Measurements from ENCODE around the gene UBE2N. TPM values are rescaled to one million over a fixed set of nuclear protein-coding genes. Genes with fewer than 3 reads are reported as not detected.

The UBE2N gene
- total and polyA plus RNA-seq, 2 donors = 64.5 to 132 TPM

DNA sequence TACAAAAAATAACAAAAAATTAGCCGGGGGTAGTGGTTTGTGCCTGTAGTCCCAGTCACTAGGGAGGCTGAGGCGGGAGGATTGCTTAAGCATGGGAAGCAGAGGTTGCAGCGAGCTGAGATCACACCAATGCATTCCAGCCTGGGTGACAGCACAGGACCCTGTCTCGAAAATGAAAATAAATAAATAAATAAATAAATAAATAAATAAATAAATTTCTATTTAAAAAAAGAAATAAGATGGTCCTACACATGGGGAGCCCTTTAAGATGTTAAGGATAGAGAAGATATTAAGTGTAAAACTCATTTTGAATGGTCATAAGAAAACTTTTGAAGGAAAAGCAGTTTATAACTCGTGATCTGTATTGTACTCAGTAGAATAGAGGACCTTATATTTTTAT is 17.4 kb upstream of the UBE2N start:
- no peak overlapping the region for H3K4me3 ChIP-seq (ENCODE audit: low read depth, low read length)
- no peaks in the 10 kb centered on the region for H3K36me3 ChIP-seq (ENCODE audit: insufficient read depth)
- no peaks in the 10 kb centered on the region for H3K4me1 ChIP-seq (ENCODE audit: insufficient read depth)
- no peak for DNase-seq (ENCODE audit: extremely low spot score)
- H3K27ac ChIP-seq (ENCODE audit: low read depth) = no peak overlapping the region
- WGBS = 91% methylated on average over 5 of the region's 5 CpGs

DNA sequence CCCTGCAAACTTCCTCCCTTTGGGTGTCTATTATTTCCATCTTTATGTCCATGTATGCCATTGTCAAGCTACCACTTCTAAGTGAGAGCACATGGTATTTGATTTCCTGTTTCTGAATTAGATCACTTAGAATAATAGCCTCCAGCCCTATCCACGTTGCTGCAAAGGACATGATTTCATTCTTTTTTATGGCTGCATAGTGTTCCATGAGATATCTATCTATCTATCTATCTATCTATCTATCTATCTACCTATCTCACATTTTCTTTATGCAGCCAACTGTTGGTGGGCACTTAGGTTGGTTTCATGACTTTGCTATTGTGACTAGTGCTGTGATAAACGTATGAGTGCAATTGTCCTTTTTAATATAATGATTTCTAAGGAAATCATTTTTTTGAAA is 14.3 kb upstream of the UBE2N start:
- H3K36me3 ChIP-seq (ENCODE audit: insufficient read depth) = no peaks in the 10 kb centered on the region
- H3K27ac ChIP-seq (ENCODE audit: low read depth) = no peak overlapping the region
- no peak for DNase-seq (ENCODE audit: extremely low spot score)
- 79% methylated on average over 2 of the region's 2 CpGs for WGBS
- H3K4me3 ChIP-seq (ENCODE audit: low read depth, low read length) = no peak overlapping the region
- H3K4me1 ChIP-seq (ENCODE audit: insufficient read depth) = no peaks in the 10 kb centered on the region

DNA sequence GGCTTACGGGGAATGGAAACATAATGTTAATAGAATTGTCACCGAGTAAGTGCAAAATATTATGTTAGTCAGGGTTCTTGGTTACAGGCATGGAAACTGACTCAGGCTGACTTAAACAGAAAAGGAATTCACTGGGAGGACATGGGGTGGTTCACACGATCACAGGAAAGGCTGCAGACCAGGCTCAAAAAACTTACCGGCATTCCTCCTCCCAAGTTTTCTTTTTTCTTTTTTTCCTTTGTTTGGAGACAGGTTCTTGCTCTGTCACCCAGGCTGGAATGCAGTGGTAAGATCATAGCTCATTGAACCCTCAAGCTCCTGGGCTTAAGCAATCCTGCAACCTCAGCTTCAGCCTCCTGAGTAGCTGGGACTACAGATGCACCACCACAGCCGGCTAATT is 11.9 kb upstream of the UBE2N start:
- no peak for DNase-seq (ENCODE audit: extremely low spot score)
- no peak overlapping the region for H3K4me3 ChIP-seq (ENCODE audit: low read depth, low read length)
- H3K36me3 ChIP-seq (ENCODE audit: insufficient read depth) = no peaks in the 10 kb centered on the region
- no peak overlapping the region for H3K27ac ChIP-seq (ENCODE audit: low read depth)
- no peaks in the 10 kb centered on the region for H3K4me1 ChIP-seq (ENCODE audit: insufficient read depth)
- 84% methylated on average over 5 of the region's 5 CpGs for WGBS

DNA sequence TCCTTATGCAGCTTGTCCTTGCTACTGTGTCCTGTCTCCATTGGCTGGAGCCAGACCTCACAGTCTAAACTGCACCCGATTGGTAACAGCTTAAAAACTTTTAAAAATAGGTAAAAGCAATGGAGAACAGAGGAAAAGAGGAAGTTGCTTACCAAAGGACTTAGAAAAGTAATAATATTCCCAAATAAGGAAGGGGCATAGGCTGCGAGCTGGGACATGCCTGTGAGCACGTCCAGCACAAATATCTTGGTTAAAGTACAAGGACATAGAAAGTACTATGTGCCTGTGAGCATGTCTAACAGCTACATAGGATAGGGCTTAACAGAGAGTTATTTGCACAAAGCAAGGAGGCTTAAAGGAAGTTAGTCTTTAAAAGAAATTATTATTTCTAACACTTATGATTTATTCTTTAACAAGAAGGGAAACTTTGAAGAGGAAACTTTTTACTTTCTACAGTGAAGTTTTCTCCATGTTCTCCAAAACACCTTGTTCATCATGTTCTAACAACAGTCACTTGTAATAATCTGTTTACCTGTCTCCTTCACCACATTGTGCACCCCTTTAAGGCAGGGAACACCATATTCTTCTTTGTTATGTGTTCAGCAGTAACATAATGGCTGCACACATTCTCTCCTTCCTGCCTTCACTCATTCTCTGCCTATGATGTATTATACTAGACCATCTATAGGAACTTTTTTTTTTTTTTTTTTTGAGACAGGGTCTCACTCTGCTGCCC is 9.8 kb upstream of the UBE2N start:
- WGBS = 61% methylated on average over 3 of the region's 3 CpGs
- no peak overlapping the region for H3K4me3 ChIP-seq (ENCODE audit: low read depth, low read length)
- no peak overlapping the region for H3K27ac ChIP-seq (ENCODE audit: low read depth)
- H3K4me1 ChIP-seq (ENCODE audit: insufficient read depth) = no peaks in the 10 kb centered on the region
- H3K36me3 ChIP-seq (ENCODE audit: insufficient read depth) = no peaks in the 10 kb centered on the region
- no peak for DNase-seq (ENCODE audit: extremely low spot score)

DNA sequence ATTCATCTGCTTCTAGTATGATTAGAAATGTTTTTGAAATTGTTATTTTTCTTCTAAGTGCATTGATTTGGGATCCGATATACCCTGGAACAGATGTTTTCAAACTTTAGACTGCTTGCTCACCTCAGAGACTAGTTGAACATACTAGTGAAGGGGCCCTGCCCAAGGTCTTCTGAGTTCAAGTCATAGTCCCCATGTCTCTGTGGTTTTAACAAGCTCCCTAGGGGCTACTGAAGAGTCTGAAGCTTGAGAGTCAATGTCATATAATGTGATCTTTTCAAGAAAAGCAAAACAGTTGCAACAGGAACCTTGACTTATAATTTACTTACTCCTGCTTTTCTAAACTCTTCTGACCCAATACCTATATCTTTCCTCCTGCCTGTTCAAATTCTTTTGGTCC is 7.5 kb upstream of the UBE2N start:
- H3K36me3 ChIP-seq (ENCODE audit: insufficient read depth) = no peaks in the 10 kb centered on the region
- no peak overlapping the region for H3K27ac ChIP-seq (ENCODE audit: low read depth)
- H3K4me3 ChIP-seq (ENCODE audit: low read depth, low read length) = no peak overlapping the region
- DNase-seq (ENCODE audit: extremely low spot score) = no peak
- no peaks in the 10 kb centered on the region for H3K4me1 ChIP-seq (ENCODE audit: insufficient read depth)
- 90% methylated on average over 1 of the region's 1 CpG for WGBS

DNA sequence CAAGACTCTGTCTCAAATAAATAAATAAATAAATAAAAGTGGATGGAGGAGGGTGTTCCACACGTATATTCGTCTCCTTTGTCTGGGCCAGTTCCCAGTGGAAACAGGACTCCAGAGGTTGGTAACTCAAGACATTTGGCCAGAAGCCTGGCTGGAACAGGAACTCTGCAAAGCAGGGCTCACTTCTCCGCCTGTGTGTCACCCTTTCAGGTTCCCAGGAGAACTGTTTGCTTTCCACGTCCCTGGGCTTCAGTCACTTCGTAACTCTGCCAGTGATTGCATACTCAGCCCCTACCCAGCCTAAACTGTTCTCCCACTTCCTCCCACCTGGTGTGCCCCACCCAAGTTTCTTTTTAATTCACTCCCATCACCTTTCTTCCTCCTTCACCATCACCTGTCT is 7.0 kb upstream of the UBE2N start:
- no peak overlapping the region for H3K4me3 ChIP-seq (ENCODE audit: low read depth, low read length)
- WGBS = 67% methylated on average over 5 of the region's 5 CpGs
- no peak for DNase-seq (ENCODE audit: extremely low spot score)
- no peak overlapping the region for H3K27ac ChIP-seq (ENCODE audit: low read depth)
- no peaks in the 10 kb centered on the region for H3K36me3 ChIP-seq (ENCODE audit: insufficient read depth)
- H3K4me1 ChIP-seq (ENCODE audit: insufficient read depth) = no peaks in the 10 kb centered on the region

DNA sequence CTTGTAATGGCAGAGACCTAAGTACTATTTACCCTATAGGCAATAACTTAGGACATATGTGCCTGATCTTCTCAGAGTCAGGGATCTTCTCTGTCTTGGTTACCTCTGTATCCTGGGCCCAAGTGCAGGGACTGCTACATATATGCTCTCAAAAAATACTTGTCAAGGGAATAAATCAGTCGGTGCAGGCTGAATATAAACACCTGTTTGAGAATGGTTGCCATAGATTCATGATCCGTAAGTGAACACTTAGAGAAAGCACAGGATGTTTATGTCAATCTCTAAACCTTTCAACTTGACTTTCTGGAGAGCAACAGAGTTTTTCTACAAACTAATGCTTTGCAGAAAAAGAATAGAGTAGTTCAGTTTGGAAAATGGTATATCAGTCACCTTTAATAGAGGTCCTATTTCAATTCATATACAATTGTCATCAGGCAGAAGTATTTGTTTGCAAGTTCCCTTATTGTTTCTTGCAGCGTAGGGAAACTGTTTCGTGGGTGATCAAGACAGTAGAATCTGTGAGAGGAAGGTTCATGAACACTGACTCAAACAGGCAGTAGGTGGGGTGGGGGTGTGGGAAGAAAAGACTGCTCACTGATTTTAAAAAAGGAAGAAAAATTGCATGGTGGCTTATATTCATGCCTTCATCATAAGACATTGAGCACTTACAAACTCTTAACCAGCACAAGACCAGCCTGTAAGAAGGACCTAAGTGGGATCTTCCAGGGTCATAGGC is 6.0 kb upstream of the UBE2N start:
- no peak overlapping the region for H3K4me3 ChIP-seq (ENCODE audit: low read depth, low read length)
- no peaks in the 10 kb centered on the region for H3K36me3 ChIP-seq (ENCODE audit: insufficient read depth)
- H3K4me1 ChIP-seq (ENCODE audit: insufficient read depth) = no peaks in the 10 kb centered on the region
- WGBS = 46% methylated on average over 4 of the region's 4 CpGs
- no peak for DNase-seq (ENCODE audit: extremely low spot score)
- H3K27ac ChIP-seq (ENCODE audit: low read depth) = no peak overlapping the region

DNA sequence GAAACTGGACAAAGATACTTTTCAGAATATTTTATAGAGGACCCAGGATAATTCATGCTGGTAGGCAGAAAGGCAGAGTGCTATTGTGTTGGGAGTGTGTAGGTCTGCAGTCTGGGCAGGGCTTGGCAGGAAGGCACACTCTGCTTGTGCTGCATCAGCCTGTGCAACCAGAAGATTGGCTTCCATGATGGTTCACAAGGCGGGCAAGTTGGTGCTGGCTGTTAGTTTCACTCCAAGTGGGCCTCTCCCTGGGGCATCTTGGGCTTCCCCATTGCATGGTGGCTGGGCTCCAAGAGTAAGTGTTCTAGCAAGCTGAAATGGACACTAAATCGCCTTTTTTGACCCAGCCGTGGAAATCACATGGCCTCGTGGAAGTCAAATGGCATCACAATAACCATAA is 1.8 kb upstream of the UBE2N start:
- WGBS = 96% methylated on average over 4 of the region's 4 CpGs
- H3K4me1 ChIP-seq (ENCODE audit: insufficient read depth) = no peaks in the 10 kb centered on the region
- no peak for DNase-seq (ENCODE audit: extremely low spot score)
- H3K27ac ChIP-seq (ENCODE audit: low read depth) = no peak overlapping the region
- H3K4me3 ChIP-seq (ENCODE audit: low read depth, low read length) = no peak overlapping the region
- no peaks in the 10 kb centered on the region for H3K36me3 ChIP-seq (ENCODE audit: insufficient read depth)

DNA sequence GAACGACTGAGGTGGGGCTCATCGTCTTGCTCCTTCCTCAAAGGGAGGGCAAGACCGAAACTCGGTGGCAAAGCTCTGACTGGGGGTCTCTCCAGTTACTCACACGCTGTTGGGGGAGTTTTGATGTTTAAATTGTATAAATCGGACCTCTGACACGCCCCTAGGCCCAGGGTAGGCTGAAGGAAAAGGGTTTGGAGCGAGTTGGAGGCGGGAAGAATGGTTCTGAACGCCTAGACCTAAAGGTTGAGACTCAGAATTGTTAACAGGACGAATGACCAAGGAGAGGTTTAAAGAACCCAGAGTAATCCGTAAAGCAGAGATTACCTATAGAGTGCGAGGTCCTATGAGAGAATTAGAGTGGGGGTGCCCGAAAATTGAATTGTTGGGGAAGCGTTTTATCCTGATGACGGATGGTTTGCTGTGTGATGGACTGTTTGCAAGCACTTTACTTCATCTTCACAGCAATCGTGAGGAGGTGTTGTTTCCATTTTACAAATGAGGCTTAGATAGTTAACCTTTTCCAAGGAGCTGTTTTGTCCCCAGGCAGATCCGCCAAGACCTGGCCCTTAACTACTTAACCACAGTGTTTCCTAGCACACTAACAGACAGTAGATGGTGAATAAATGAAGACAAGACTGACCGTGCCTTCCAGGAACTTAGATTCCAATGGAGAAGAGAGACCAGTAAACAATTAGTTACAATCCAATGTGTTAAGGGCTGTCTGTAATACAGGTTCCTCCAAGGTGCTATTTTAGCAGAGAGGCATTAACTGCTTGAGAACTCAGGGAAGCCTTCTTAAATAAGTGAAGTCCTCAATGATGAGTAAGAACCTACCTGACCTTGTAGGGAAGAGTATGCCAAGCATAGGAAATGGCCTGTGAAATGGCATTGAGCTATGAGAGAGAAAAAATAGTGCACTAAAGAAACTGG is 929 bp upstream of the UBE2N start:
- WGBS = 5% methylated on average over 19 of the region's 19 CpGs
- DNase-seq (ENCODE audit: extremely low spot score) = no peak

DNA sequence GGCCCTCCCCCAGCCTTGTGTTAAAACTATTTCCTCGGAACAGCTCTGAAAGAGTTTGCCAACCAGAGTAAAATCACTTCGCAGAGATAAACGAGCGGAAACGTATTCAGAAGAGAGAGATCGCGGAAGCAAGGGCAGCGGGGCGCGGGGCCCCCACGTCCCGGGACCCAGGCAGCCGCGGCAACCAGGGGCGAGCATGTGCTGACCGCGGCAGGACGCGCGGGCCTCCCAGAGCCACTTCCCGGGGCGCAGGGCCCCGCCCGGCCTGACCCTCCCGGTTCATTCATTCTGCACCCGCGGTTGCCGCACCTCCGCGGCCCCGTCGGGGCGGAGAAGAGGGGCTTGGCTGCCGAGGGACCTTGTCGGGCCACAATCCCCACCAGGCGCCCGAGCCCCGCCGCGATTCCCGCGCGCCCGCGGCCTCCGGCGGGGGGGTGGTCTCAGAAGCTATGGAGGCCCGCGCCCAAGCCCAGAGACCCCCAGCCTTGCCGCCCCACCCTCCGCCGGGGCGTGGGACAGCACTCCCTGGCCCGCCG is 598 bp downstream of the UBE2N start:
- DNase-seq (ENCODE audit: extremely low spot score) = no peak
- H3K36me3 ChIP-seq (ENCODE audit: insufficient read depth) = no peaks in the 10 kb centered on the region
- H3K27ac ChIP-seq (ENCODE audit: low read depth) = peak overlapping the region; percentile 97
- H3K4me3 ChIP-seq (ENCODE audit: low read depth, low read length) = peak overlapping the region; percentile 100
- H3K4me1 ChIP-seq (ENCODE audit: insufficient read depth) = no peaks in the 10 kb centered on the region
- WGBS = under 1% methylated on average over 55 of the region's 55 CpGs

More for the DNA sequence above, 929 bp upstream of the UBE2N start:
- Histone ChIP-seq H3K4me3 (ENCODE audit: low read depth, low read length) (peak overlapping the region; percentile 100), H3K27ac (ENCODE audit: low read depth) (peak overlapping the region; percentile 63), H3K36me3 (ENCODE audit: insufficient read depth) (no peaks in the 10 kb centered on the region), H3K4me1 (ENCODE audit: insufficient read depth) (no peaks in the 10 kb centered on the region)

DNA sequence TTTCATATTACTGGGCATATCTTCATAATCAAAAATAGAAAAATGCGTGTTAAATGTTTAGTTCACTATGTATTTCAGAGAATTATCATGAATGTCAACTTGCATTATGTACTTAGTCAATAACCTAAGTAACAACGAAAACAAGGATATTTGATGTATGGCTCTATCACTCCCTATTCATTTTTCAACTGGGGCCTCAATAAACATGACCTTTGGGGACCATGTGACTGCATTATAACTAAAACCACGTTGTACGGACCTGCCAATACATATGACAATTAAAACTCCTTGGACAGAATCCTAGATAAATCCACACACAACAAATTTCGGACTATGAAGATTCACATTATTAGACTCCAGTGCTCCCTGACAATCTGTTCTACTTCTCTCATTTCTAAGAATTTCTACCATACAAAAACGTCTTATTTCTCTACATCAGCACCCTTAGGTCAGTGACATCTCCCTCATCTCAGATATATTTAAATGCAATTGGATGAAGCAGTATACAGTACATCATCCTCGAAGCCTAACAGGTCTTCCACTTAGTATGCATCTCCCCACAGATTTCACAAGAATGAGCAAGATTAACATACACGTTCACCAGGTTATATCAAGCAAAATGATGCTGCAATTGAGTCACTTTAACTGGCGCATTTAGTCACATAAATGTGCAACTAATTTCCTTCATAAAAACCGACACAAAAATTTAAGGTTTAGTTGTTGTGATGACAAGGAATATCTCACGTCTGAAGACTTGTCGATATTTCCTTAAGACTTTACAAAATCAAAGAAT is 1.5 kb downstream of the UBE2N start:
- WGBS = 24% methylated on average over 12 of the region's 12 CpGs
- no peak for DNase-seq (ENCODE audit: extremely low spot score)
- H3K4me1 ChIP-seq (ENCODE audit: insufficient read depth) = no peaks in the 10 kb centered on the region
- no peaks in the 10 kb centered on the region for H3K36me3 ChIP-seq (ENCODE audit: insufficient read depth)
- no peak overlapping the region for H3K27ac ChIP-seq (ENCODE audit: low read depth)
- H3K4me3 ChIP-seq (ENCODE audit: low read depth, low read length) = peak overlapping the region; percentile 100

DNA sequence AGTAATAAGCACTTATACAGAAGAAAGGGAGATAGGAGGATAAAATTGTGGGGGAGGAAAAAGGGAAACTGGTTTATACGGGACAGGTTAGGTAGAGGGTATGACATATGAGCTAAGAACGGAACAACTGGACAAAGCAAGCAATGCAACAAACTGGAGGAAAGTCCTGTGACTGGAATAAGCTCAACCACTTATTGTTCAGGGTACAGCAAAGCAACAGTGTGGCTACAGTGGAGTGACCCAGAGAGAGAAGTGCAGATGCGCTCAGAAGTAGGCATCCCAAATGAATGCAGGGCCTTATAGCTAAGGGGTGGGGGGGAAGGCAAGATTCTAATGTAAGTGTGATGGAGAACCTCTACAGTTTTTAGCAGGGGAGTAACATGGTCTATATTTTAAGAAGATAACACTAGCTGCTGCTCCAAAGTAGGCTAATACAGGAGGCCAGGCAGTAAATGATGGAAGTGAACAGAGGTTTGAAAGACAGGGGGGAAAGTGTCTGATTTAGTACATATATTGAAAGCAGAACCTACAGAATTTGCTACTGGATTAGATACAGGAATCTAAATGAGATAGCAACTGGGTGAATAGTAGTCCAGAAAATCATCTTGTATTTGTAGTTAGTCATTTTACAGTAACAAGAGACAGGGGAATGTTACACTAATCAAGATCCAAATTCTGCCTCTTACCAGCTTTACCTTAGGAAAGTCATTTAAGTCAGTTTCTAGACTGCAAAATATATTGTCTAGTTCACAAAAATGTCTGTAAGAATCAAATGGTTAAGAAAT is 3.3 kb downstream of the UBE2N start:
- Histone ChIP-seq H3K4me1 (ENCODE audit: insufficient read depth) (no peaks in the 10 kb centered on the region), H3K27ac (ENCODE audit: low read depth) (no peak overlapping the region), H3K36me3 (ENCODE audit: insufficient read depth) (no peaks in the 10 kb centered on the region), H3K4me3 (ENCODE audit: low read depth, low read length) (no peak overlapping the region)
- 79% methylated on average over 3 of the region's 3 CpGs for WGBS
- no peak for DNase-seq (ENCODE audit: extremely low spot score)
